ENCODE data around the gene TNFRSF12A. TPM values are rescaled to one million over a fixed set of nuclear protein-coding genes. Genes with fewer than 3 reads are reported as not detected.

TNFRSF12A gene
- total RNA-seq, 4 donors from 2014 or later = 11.7 to 60.0 (median 23.6) TPM

- intact Hi-C loops (cut with DNase I; ENCODE audit: low total_unique reads) = no loop called here
- TF ChIP-seq CTCF (IDR thresholded peaks at IDR 0.05) (no peak), POLR2A (IDR thresholded peaks at IDR 0.05) (no peak)
- H3K4me3 ChIP-seq (ENCODE audit: low read depth, poor library complexity, severe bottlenecking) = no peak overlapping the region
- no peak for DNase-seq (ENCODE audit: low spot score in 2 of 2)
- 88 to 93% methylated on average over 19 to 22 of the region's 22 CpGs for WGBS, 2 donors
Measured at GRCh38 chr16:3057181-3058138, 37.3 kb downstream of the TNFRSF12A start.

GRCh38 chr16:3058139-3059030, 38.2 kb downstream of the TNFRSF12A start:
- no peak for DNase-seq (ENCODE audit: low spot score in 2 of 2)
- TF ChIP-seq POLR2A (IDR thresholded peaks at IDR 0.05) (no peak), CTCF (IDR thresholded peaks at IDR 0.05) (no peak)
- WGBS, 2 donors = 9 to 43% methylated on average over 2 to 31 of the region's 77 CpGs
- intact Hi-C loops (cut with DNase I; ENCODE audit: low total_unique reads) = no loop called here
- peak overlapping the region; percentile 50 for H3K4me3 ChIP-seq (ENCODE audit: low read depth, poor library complexity, severe bottlenecking)

GRCh38 chr16:3059041-3059722, 39.0 kb downstream of the TNFRSF12A start:
- intact Hi-C loops (cut with DNase I; ENCODE audit: low total_unique reads) = no loop called here
- DNase-seq (ENCODE audit: low spot score in 2 of 2) = peak; percentile 67 to 96
- TF ChIP-seq POLR2A (IDR thresholded peaks at IDR 0.05) (no peak), CTCF (IDR thresholded peaks at IDR 0.05) (no peak)
- peak overlapping the region; percentile 50 for H3K4me3 ChIP-seq (ENCODE audit: low read depth, poor library complexity, severe bottlenecking)
- WGBS, 2 donors = 0 to 1% methylated on average over 14 to 27 of the region's 67 CpGs

- 54 to 57% methylated on average over 8 to 9 of the region's 9 CpGs for WGBS, 2 donors
- DNase-seq (ENCODE audit: low spot score in 2 of 2) = no peak
- intact Hi-C loops (cut with DNase I; ENCODE audit: low total_unique reads) = no loop called here
- no peak for TF ChIP-seq POLR2A (IDR thresholded peaks at IDR 0.05)
- TF ChIP-seq CTCF (IDR thresholded peaks at IDR 0.05) = no peak
- H3K4me3 ChIP-seq (ENCODE audit: low read depth, poor library complexity, severe bottlenecking) = peak overlapping the region; percentile 22
Measured at GRCh38 chr16:3059723-3060242, 39.6 kb downstream of the TNFRSF12A start.
